Kidney epithelial cell (primary cell): ENCODE data around the gene PPFIA3. TPM values are rescaled to one million over a fixed set of nuclear protein-coding genes. Genes with fewer than 3 reads are reported as not detected.

ENCODE experiments used
- DNase-seq: peaks from one replicate; pipeline ENCODE4 v3.0.0-alpha.2; 2010; ENCODE audit warnings: low read depth
- H3K27me3 ChIP-seq: 2 replicates; pipeline ENCODE4 v1.6.0; 2011; ENCODE audit warnings: low read length; ENCODE audit not compliant: control insufficient read depth, insufficient read depth
- H3K36me3 ChIP-seq: 2 replicates; pipeline ENCODE4 v1.5.1; 2011; ENCODE audit warnings: low read length; ENCODE audit not compliant: control insufficient read depth, insufficient read depth
- H3K4me3 ChIP-seq: 2 replicates; pipeline ENCODE4 v1.5.1; 2011; ENCODE audit warnings: low read depth, mild to moderate bottlenecking, control low read depth, low read length
- total RNA-seq: library from RNA; depleted of rRNA; stranded (reverse); fragments of >200 nt; gene quantifications from 2 replicates; pipeline ENCODE4 v1.2.3, GENCODE V29; 2015
- TF ChIP-seq, protein P1 (sequence below): IDR thresholded peaks from 2 replicates; pipeline ENCODE4 v1.5.1; 2011; ENCODE audit warnings: mild to moderate bottlenecking, moderate library complexity, low read length, control low read depth, inconsistent platforms; ENCODE audit not compliant: insufficient read depth, poor library complexity, severe bottlenecking

Gene PPFIA3
- total RNA-seq, 1 donor from 2014 or later, result 0.88 TPM

DNA sequence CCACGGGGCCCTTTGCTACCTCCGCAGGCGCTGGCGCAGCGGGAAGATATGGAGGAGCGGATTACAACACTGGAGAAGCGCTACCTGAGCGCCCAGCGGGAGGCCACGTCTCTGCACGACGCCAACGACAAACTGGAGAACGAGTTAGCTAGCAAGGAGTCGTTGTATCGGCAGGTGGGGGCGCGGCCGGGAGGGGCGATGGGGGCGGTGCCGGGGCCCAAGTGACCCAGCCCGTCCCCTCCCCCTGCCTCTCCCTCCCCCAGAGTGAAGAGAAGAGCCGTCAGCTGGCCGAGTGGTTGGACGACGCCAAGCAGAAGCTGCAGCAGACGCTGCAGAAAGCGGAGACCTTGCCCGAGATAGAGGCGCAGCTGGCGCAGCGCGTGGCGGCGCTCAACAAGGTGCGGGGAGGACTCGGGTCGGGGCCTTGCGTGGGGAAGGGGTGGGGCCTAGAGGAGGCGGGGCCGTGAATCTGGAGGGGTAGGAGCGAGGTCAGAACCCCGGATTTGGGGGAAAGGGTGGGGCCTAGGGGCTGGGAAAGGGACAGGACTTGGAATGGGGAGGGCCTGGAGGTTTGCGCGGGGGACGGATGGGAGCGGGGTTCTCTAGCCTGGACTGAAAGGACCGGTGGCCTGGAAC, 13.7 kb downstream of the PPFIA3 start:
- peak overlapping the region; percentile 13 for H3K4me3 ChIP-seq
- DNase-seq, result no peak

DNA sequence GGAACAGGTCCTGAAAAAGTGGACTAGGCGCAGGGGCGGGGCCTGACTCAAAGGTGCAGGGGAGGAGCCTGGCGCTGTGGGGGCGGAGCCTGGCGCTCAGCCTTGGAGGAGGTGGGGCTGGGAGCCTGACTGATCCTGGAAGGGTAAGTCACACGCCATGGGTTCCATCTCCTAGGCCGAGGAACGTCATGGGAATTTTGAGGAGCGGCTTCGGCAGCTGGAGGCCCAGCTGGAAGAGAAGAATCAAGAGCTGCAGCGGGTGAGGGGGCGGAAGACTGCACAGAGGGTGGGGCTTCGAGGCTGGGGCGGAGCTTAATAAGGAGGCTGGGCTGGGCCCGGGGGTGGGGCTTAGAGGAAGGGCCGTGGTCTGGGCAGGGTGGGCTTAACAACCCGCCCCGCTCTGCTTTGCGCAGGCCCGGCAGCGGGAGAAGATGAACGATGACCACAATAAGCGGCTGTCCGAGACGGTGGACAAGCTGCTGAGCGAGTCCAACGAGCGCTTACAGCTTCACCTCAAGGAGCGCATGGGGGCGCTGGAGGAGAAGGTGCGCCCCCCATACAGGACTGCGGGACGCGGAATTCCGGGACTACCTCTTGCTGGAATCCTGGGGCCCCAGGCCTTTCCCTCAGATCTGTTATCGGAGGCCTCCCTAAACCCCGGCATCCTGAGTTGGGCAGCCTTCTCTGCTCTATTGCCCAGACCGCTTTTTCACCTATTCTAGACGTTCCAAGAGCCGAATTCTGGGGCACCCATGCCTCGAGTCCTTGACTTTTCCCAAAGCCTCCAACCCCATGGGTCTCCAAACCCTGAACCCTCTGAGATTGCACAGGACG, 14.5 kb downstream of the PPFIA3 start:
- Histone ChIP-seq H3K36me3 (no peaks in the 10 kb centered on the region), H3K4me3 (peak overlapping the region; percentile 17), H3K27me3 (peaks cover 13% of the 10 kb centered on the region)
- TF ChIP-seq, protein P1, sequence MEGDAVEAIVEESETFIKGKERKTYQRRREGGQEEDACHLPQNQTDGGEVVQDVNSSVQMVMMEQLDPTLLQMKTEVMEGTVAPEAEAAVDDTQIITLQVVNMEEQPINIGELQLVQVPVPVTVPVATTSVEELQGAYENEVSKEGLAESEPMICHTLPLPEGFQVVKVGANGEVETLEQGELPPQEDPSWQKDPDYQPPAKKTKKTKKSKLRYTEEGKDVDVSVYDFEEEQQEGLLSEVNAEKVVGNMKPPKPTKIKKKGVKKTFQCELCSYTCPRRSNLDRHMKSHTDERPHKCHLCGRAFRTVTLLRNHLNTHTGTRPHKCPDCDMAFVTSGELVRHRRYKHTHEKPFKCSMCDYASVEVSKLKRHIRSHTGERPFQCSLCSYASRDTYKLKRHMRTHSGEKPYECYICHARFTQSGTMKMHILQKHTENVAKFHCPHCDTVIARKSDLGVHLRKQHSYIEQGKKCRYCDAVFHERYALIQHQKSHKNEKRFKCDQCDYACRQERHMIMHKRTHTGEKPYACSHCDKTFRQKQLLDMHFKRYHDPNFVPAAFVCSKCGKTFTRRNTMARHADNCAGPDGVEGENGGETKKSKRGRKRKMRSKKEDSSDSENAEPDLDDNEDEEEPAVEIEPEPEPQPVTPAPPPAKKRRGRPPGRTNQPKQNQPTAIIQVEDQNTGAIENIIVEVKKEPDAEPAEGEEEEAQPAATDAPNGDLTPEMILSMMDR, result peak; percentile 27
- DNase-seq, result no peak

More for the DNA sequence above, 13.7 kb downstream of the PPFIA3 start:
- TF ChIP-seq, protein P1, result no peak
- peaks cover 13% of the 10 kb centered on the region for H3K27me3 ChIP-seq
- no peaks in the 10 kb centered on the region for H3K36me3 ChIP-seq

DNA sequence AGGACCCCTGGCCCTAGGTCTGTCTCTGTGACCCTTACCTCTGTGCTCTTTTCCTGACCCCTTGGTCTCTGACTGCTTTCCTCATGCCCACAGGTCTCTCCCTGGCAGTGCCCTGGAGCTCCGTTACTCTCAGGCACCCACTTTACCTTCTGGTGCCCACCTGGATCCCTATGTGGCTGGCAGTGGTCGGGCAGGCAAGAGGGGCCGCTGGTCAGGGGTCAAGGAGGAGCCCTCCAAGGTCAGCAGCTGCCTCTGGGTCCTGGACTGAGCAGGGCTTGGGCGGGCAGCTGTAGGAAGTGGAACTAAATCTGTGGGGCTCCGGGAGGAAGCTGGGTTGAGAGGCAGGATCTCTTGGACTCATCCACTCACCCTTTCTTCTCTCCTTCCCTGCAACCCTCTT, 16.3 kb downstream of the PPFIA3 start:
- H3K27me3 ChIP-seq, result peaks cover 13% of the 10 kb centered on the region
- no peak overlapping the region for H3K4me3 ChIP-seq
- H3K36me3 ChIP-seq, result no peaks in the 10 kb centered on the region
- DNase-seq, result no peak
- TF ChIP-seq, protein P1, result no peak

DNA sequence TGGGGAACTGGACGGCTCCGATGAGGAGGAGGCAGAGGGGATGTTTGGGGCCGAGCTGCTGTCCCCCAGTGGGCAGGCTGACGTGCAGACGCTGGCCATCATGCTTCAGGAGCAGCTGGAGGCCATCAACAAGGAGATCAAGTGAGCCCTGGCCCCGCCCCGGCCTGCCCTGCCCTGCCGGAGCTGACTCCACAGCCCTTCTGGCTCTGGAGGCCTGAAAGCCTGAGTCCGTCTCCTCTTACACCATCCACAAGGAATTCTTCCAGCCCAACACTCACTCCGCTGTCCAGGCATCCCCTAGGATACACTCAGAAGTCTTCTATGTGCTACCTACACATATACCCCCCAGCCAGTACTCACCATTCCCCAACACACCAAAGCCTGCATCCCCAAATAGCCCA, 17.4 kb downstream of the PPFIA3 start:
- no peak overlapping the region for H3K4me3 ChIP-seq

DNA sequence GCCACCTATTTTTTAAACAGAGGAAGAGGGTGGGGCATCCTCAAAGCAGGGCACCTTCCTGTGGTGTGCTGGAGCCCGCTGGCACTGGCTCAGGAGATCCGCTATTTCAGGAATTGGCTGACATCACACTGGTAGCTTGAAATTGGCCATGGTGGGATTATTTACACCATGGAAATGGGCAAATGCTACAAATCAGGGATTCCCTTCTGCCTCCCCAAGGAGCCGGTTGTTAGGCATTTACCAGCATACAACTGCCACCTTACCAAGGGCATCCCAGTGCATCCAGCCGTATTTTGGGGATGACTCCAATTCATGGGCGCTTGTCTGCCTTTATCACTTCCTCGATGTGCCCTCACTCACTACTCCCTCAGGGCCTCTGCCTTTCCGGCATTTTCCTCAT, 21.6 kb downstream of the PPFIA3 start:
- no peaks in the 10 kb centered on the region for H3K36me3 ChIP-seq
- H3K27me3 ChIP-seq, result no peaks in the 10 kb centered on the region
- no peak for DNase-seq
- no peak overlapping the region for H3K4me3 ChIP-seq
- TF ChIP-seq, protein P1, result no peak

More for the DNA sequence above, 17.4 kb downstream of the PPFIA3 start:
- H3K27me3 ChIP-seq, result peaks cover 13% of the 10 kb centered on the region
- DNase-seq, result no peak
- no peaks in the 10 kb centered on the region for H3K36me3 ChIP-seq
- TF ChIP-seq, protein P1, result no peak
